NCI-H2227 treated with DMSO at 0.1 percent for 48 hours (cell line): Measurements from ENCODE around the gene KRT78.

ENCODE experiments used
- DNase-seq: peaks from one replicate; lab custom pipeline; 2025; lab: John Stamatoyannopoulos, UW

The KRT78 gene

DNA sequence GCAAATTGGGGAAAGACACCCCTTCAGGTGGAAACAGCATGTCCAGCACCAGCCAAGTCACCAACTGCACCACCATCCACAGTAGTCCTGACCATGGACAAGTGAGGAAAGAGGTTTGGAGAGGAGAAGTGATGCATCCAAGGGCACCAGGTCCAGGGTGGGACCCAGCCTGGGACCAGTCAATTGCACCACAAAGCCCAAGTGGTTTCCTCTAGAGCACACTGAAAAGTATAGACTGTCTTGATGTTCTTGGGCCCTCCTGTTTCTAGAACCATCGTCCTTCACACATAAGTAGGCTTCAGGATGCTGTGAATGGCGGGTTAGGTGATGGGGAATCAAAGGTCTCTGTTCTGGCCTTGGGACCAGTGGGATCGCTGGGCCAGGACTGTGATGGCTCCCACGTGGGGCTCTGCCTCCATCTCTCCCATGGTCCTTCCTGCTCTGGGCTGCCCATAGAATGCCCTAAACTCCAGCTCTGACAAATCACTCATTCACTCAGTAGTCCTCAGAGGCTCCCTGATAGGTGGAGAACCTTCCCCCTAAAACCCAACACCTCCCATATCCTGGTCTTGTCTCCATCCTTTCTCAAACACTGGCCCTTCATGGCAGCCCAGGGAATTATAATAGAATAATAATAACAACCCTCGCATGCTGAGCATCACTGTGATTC is 23.9 kb downstream of the KRT78 start:
- DNase-seq: no peak

DNA sequence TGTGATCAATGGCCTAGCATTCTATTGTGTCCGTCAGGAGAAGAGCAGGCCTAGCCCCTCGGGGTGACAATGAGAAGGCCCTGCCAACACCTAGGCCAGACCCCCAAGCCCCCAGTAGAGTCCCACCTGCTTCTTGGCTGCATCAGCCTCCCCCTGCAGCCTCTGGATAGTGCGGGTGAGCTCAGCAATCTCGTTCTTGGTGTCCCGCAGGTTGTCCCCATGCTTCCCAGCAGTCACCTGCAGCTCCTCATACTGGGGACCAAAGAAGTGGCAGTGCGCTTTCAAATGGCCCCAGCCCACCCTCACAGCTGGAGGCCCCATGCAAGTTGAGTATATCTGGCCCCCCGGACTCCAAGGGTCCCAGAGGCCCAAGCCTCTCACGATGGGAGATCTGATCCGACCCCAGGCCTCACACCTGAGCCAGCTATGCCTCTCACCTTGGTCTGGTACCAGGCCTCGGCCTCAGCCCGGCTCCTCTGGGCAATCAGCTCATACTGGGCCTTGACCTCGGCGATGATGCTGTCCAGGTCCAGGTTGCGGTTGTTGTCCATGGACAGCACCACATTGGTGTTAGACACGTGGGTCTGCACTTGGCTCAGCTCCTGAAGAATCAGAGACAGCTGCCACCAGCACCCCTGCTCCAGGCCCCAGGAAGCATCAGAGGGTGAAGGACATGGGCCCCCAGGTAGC is 24.9 kb downstream of the KRT78 start:
- DNase-seq: no peak

DNA sequence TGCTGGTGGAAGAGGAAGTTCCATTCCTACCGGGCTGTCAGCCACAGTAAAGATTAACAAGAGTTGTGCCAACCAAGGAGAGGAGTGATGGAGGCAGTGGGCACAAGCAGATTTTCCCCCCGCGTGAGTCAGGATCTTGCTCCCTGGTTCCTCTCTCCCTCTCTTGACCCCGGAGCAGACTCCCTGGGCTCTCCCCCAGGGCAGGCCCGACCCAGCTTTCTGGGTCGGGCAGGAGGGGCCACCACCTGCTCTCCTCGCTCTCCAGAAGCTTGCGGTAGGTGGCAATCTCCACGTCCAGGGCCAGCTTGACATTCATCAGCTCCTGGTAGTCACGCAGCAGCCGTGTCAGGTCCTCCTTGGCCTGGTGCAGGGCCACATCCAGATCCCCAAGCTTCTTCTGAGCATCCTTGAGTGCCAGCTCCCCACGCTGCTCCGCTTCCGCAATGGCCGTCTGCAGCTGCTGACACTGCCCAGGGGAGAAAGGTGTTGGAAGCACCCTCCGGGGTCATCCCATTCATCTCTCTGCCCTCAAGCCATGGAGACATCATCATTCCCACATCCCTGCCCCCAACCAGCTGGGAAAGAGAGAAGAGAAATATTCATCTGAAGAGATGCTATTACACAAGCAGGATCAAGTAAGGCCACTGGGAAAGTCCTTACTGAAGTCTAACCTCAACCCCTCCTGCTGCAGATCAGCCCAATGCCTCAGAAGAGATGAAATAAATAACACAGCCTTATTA is 25.9 kb downstream of the KRT78 start:
- DNase-seq: no peak

DNA sequence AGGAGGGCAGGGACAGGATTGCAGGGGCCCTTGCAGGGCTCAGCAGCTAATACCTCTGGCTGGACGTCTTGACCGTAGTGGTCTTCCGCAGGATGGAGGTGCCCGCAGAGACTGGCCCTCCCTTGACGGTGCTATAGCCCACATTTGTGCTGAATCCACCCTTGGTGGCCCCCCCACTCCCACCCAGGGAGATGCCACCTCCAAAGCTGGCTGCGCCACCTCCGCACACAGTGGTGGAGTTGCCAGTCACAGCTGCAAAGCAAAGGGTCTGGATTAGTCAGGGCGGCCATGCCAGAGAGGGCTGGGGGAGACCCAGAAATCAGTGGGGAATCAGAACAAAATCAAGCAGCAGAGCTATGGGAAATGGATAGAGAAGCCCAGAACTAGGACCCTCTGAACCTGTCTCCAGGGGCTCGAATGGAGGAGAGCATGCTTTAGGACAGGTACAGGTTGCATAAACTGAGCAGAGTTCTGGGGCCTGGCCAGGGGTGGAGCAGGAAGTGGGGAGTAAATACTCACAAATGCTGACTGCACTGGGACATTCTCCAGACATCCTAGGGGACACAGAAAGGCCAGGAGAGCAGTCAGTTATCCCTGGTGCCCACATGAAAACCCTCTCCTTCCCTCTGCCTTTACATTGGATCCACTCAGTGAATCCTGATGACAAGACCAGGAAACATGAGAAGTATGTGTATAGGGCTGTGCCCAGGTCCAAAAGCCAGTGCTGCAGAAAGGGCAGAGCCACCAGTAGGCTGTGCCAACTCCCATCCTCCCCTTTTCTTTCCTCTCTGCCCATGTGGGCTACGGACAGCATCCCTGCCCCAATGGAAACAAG is 26.8 kb downstream of the KRT78 start:
- DNase-seq: no peak

DNA sequence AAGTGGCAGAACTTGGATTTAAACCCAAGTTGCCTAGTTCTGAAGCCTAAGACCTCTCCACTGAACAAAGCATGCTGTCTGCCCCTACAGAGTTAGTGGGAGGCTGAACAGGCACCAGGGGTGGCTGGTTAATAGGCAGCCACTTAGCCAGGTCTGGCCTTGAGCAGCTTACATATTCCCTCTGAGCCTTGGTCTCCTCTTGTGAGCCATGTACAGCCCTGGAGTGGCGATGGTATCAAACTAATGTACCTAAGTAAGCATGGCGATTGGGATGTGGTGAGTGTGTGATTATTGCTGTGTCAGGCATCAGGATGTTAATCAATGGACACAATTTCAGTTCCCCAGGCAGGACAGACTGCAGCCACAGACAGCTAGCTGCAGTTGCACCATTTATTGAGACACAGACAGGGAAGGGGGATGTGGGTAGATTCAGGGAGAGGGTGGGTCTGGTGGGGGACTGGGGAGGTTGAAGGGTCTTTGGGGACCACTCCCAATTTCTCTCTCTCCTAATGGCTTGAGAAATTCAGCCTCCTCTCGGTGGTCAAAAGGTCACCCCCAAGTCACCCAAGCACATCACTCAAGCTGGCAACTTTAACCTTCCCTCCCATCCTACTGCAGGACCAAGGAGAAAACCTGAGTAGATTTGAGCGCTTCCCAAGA is 27.6 kb downstream of the KRT78 start:
- no peak for DNase-seq

GRCh38 chr12:52820521-52820920 is 28.3 kb downstream of the KRT78 start:
- DNase-seq: no peak

DNA sequence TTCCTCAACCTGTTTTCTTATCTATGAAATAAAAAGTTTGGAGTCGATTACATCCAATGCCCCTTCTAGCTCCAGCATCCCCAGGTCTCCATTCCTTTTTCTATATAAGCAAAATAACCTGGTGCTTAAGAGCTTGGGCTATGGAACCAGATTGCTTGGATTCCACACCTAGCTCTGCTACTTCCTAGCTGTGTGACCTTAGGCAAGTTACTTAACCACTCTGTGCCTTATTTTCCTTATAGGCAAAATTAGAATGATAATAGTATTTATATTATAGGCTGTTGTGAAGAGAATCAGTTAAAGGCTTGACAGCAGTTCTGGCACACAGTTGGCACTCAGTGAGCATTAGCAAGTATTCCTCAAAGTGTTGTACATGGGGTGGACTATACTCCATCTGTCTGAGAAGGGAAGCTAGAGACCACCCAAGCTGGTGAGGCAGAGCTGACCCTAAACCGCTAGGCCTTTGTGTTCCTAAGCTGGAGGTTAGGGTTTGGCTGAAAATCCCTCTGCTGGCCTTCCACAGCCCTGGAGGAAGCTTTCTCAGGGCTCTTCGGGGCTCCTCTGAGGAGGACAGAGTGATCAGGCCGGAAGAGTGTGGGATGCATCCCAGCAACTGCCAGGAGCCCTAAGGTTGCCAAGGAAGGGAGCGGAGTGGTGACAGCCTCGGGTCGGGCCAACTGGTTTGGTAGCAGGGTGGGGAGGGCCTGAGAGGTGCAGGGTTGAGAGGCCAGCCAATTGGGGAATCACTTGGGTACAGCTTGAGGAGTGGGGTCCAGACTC is 28.9 kb downstream of the KRT78 start:
- DNase-seq: no peak

DNA sequence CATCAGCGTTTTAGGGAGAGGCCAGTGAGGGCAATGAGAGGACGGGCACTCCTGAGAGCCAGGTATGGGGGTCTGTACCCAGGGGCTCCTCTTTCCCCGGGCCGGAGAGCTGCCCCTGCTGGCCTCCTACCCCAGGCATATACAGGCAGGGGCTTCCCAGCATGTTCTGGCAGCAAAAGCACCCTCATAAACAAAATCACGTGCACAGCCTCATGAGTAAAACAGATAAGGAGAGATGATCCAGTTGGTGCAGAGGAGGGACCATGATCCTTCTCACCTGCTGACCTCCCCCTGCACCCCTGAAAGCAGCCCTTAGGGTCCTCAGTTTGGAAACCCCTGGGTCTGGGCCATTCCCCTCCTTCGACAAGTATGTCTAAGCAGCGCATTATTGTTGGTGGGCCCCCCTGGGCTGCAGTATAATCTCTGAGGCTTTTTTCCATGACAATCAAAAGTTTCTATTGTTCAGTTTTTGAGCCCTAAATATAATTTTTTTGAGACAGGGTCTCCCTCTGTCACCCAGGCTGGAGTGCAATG is 29.8 kb downstream of the KRT78 start:
- DNase-seq: no peak

DNA sequence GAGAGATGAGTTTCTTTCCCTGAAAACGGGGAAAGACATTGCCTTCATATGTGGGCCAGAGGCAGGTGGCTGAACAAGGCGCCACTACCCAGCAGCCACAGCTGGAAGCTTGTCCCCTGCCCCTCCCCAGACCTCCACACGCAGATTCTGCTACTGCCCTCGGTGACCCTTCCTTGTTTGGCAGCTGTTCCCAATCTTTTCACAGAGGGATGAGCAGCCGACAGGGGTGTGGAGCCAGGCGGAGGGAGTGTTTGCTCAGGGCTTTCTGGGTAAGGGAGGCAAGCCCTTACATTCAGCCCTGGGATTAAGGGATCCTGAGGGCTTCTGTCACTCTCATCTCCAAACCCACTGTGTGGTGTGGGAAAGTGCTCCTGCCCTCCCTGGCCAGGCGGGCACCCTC is 30.4 kb downstream of the KRT78 start:
- peak; percentile 13 for DNase-seq

- no peak for DNase-seq
These were observed 31.0 kb downstream of the KRT78 start for GRCh38 chr12:52817699-52818238.

GRCh38 chr12:52817003-52817698 is 31.6 kb downstream of the KRT78 start:
- no peak for DNase-seq

- no peak for DNase-seq
These were observed 32.9 kb downstream of the KRT78 start for GRCh38 chr12:52815676-52816588.

- no peak for DNase-seq
These were observed 33.6 kb downstream of the KRT78 start for GRCh38 chr12:52815161-52815560.

GRCh38 chr12:52814710-52815155 is 34.1 kb downstream of the KRT78 start:
- DNase-seq: no peak

GRCh38 chr12:52813885-52814709 is 34.7 kb downstream of the KRT78 start, which contains the start of gene KRT4:
Gene KRT4, minus strand, starts transcription at chr12:52814116. Its CDS starts 58 bp downstream, at chr12:52814058.
- DNase-seq: no peak

DNA sequence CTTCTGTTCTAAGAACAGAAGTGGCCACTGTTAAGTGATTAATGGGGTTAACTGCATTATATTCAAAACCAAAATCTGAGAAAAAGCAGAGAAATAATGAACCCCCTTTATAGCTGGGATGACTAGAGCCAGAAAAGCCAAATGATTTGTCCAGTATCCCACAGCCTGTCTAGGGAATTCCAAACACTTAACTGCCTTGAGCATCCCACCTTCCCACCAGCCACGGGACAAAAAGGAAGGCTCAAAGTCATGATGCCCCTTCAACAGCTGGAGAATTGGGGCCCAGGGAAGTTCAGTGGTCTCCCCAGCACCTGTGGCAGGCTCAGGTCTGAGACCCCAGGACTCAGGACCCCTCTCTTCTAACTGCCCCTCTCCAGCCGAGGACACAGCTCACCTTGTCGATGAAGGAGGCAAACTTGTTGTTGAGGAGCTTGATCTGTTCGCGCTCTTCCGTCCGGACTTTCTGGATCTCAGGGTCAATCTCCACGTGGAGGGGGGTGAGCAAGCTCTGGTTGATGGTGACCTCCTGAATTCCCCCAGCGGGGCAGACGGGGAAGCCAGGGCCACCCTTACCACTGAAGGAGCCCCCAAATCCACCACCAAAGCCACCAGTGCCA is 35.5 kb downstream of the KRT78 start:
- DNase-seq: no peak

DNA sequence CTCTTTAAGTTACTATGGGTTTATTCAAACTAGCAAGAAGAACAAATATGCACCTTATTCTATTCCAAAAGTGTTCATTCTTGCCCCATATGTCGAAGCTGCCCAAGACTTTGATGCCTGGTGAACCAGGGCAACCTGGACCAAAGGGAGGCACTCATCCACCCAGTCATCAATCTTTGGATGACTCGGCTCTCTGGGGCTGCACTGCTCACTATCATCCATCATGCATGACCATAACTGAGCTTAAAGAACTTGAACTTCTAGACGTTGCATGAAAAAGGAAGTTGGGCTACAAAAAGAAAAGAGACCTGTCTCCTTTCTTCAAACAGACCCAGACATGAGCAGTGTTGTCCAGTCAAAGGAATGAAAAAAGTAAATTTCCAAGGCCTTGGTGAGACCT is 36.0 kb downstream of the KRT78 start:
- DNase-seq: no peak
